ENCODE results near the gene RILPL2.
"Not testable (repeated sequence)": the region's sequence is repeated elsewhere in the genome, so short reads cannot be mapped to it uniquely, and the experiment has no call there.

Gene RILPL2

GRCh38 chr12:123449249-123449733, 12.8 kb upstream of the RILPL2 start:
- DNase-seq = no peak

DNA sequence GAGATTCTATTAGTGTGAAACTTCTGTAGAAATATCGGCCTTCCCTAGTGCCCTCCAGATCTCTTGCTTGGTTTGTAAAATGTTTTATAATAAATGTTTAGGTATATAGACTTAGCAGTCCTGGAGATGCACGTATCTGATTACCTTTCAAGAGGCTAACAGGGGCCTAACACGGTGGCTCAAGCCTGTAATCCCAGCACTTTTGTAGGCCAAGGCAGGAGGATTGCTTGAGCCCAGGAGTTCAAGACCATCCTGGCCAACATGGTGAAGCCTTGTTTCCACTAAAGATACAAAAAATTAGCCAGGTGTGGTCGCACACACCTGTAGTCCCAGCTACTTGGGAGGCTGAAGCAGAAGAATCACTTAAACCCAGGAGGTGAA, 9.8 kb upstream of the RILPL2 start:
- no peak for DNase-seq

- peak in 1 of 5 experiments; percentile 51 for DNase-seq
These were observed 9.2 kb upstream of the RILPL2 start for GRCh38 chr12:123445388-123446332.

DNA sequence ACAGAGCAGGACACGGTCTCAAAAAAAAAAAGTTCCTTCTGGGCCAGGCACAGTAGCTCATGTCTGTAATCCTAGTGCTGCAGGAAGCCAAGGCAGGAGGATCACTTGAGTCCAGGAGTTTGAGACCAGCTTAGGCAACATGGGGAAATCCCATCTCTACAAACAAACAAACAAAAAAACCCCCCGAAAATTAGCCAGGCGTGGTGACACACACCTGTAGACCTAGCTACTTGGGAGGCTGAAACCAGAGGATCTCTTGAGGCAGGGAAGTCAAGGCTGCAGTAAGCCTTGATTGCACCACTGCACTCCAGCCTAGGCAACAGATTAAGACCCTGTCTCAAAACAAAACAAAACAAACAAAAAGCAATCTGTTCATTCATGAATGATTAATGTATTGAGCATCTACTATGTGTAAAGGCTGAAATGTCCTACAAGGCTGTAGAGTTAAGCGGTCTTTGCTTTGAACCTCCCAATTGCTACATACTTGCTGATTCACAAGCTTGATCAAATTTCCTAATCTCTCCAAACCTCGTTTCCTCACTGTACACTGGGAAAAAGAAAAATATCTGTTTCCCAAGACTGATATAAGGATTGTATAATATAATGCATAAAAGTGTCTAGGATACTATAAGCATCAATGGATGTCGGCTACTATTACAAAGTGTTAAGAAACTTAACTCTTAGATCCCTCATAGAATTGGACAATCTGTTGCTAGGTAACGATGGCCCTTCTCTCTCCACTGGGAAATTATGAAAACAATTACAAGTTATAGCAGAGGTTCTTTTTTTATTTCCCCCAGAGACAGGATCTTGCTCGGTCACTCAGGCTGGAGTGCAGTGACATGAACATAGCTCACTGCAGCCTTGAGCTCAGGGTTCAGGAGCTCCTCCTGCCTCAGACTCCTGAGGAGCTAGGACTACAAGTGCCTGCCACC, 7.9 kb upstream of the RILPL2 start:
- no peak for DNase-seq

DNA sequence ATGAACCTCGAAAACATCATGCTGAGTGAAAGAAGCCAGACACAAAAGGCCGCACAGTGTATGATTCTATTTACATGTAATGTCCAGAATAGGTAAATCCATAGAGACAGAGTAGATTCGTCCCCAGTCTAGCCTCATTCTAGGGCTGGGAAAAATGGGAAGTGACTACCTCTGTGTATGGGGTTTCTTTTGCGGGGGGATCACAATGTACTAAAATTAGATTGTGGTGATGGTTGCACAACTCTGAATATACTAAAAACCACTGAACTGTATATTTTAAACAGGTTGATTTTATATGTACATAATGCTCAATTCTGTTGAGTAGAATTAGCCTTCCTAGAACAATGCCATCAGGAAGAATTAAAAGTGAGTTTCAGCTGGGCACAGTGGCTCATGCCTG, 6.3 kb upstream of the RILPL2 start:
- DNase-seq = no peak

- DNase-seq = no peak
These were observed 5.2 kb upstream of the RILPL2 start for GRCh38 chr12:123441523-123442164.

DNA sequence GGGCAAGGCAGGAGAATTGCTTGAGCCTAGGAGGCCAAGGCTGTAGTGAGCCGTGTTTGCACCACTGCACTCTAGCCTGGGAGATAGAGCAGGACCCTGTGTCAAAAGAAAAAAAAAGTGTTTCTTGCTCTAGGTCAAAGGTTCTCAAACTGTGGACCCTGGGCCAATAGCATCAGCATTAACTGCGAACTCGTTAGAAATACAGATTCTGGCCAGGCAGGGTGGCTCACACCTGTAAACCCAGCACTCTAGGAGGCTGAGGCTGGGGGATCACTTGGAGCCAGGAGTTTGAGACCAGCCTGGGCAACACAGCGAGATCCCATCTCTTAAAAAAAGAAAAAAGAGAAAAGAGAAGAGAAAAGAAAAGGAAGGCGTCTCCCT, 858 bp downstream of the RILPL2 start:
- no peak for DNase-seq

DNA sequence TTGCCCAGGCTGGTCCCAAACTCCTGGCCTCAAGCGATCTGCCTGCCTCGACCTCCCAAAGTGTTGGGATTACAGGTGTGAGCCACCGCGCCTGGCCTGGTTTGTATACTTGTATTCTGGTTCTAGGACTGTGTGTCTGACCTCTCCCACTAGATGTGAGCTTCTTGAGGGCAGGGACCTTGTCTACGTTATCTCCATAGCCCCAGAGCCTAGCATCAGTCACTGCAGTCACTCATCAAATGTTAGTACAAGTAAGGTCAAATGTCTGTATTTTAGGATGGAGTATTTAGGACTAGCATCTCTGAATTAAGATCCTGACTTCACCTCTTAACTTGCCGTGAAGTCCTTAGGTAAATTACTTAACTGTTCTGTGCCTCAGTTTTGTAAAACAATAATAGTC, 2.9 kb downstream of the RILPL2 start:
- DNase-seq = peak in 1 of 5 experiments; percentile 39

DNA sequence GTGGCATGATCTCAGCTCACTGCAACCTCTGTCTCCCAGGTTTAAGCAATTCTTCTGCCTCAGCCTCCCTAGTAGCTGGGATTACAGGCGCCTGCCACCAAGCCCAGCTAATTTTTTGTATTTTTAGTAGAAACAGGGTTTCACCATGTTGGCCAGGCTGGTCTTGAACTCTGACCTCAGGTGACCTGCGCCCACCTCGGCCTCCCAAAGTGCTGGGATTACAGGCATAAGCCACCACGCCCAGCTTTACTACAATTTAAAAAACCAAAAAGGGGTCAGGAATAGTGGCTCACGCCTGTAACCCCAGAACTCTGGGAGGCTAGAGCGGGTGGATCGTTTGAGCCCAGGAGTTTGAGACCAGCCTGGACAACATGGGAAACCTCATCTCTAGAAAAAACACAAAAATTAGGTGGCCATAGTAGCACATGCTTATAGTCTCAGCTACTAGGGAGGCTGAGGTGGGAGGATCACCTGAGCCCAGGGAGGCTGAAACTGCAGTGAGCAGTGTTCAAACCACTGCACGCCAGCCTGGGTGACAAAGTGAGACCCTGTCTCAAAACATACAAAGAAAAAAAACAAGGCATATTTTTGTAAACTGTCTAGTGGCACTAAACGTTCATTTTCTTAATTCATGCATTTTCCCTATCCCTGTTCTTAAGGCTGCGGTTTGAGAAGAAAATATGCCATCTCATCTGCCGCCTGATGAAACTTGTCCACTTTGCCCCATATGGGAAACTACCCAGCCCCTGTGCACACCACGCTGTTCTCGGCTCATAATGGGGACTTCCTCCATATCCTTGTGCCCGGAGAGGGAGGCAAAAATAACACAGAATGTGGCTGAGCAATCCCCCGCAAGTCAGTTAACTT, 4.3 kb downstream of the RILPL2 start:
- peak in 4 of 5 experiments; percentile 23 to 43 (median 26) for DNase-seq

- not testable (repeated sequence) for DNase-seq
These were observed 7.4 kb downstream of the RILPL2 start for GRCh38 chr12:123429101-123429500.

DNA sequence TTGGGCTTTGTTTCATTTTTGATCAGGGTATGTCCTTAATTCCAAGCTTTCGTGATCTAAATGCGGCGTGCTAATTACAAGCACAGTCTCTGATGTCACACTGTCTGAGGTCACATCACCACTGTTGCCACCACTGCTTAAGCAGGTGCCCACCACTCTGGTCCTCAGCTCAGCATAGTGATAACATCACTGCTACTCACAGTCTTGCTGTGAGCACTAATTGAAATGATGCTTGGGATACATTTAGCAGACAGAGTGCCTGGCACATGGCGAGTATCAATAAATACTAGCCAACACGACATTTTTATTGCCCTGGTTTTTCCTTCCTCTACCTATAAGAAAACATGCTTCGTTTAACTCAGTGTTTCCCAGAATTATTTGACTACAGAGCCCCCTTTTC, 7.9 kb downstream of the RILPL2 start:
- peak in 1 of 5 experiments; percentile 63 for DNase-seq

- DNase-seq = peak in 3 of 5 experiments; percentile 32 to 91 (median 50)
These were observed 9.3 kb downstream of the RILPL2 start for GRCh38 chr12:123427036-123427769.

- DNase-seq = no peak
These were observed 15.2 kb downstream of the RILPL2 start for GRCh38 chr12:123421314-123421713.

GRCh38 chr12:123410041-123410412, 26.5 kb downstream of the RILPL2 start:
- no peak for DNase-seq

DNA sequence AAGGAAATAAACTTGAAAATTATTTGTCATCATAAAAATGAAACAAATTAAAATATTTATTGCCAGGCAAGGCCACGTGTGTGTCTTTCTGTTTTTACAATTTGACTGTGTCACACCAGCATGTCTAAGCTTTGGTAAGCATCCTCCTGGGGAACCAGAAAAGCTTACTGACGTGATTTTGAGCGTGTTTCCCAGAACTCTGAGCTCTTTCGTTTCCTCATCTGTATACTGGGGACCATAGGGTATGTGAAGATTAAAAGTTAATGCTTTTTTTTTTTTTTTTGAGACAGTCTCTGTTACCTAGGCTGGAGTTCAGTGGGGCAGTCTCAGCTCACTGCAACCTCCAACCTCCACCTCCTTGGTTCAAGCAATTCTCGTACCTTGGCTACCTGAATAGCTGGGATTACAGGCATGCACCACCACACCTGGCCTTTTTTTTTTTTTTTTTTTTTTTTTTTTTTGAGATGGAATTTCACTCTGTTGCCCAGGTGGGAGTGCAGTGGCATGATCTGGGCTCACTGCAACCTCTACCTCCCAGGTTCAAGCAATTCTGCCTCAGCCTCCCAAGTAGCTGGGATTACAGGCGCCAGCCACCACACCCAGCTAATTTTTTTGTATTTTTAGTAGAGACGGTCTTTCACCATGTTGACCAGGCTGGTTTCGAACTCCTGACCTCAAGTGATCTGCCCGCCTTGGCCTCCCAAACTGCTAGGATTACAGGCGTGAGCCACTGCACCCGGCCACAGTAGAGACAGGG, 27.0 kb downstream of the RILPL2 start:
- not testable (repeated sequence) for DNase-seq

DNA sequence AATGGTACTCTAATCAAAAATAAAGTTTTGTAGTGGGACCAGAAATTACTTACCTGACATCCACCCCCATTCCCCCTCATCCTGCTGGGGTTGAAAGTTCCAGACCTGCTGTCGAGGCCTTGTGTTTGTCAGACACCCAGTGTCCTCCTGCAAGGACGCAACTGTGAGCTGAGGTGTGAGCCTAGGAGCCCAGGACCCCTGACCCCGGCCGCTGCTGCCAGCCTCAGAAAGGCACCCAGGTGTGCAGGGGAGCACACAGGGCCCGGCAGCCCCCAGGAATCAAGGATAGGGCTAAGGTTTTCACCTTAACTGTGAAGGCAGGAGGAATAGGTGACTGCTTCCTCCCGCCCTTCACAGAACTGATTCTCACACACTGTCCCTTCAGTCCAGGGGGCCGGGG, 27.9 kb downstream of the RILPL2 start:
- not testable (repeated sequence) for DNase-seq

DNA sequence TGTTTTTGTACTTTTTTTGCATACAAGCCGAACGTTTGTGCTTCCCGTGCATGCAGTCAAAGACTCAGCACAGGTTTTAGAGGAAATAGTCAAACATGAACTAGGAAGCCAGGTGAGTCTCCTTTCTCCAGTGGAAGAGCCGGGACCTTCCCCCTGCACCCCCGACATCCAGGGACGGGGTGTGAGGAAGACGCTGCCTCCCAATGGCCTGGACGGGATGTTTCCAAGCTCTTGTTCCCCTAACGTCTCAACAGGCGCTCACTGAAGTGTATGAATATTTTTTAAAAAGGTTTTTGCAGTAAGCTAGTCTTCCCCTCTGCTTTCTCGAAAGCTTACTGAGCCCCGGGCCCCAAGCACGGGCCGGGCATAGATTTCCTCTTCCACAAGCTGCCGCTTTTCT, 28.6 kb downstream of the RILPL2 start:
- DNase-seq = not testable (repeated sequence)

GRCh38 chr12:123407269-123407668, 29.2 kb downstream of the RILPL2 start:
- DNase-seq = not testable (repeated sequence)

- DNase-seq = no peak
These were observed 31.9 kb downstream of the RILPL2 start for GRCh38 chr12:123404581-123404980.

Measured in T-helper 2 cell (primary cell).